ENCODE results near the gene UCK1. TPM values are rescaled to one million over a fixed set of nuclear protein-coding genes. Genes with fewer than 3 reads are reported as not detected.
A peak's percentile ranks its signal among the peaks of the same experiment; 100 is the strongest.

Gene UCK1
- total and polyA plus RNA-seq, 7 donors = 16.8 to 75.6 (median 37.8) TPM

DNA sequence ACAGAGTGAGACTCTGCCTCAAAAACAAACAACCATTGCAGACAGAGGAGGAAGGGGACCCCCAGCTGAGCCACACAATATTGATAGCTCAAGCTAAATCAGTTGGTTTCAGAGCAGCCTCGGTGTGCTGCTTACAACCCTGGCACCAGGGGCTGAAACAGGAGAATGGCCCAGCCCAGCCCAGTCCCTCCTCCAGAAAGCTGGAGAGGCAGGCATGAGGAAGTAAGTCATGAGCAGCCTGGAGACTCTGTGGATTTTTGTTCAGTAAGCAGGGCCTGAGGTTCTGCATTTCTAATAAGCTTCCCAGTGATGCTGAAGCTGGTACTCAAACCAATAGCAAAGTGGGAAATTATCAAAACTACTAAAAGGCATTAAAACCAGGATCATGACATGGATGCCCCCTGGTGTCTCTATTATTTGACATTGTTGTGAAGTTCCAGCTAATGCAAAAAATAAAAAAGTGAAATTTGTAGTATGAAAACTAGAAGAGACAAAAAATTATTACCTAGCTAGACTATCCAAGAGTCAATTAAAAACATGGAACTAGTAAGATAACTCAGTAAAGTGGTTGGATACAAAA, 28.4 kb upstream of the UCK1 start:
- WGBS, 3 donors = 44 to 71% (median 68%) methylated on average over 1 of the region's 1 CpG
- Histone ChIP-seq H3K4me3 (no peak overlapping the region), H3K4me1 (no peaks in the 10 kb centered on the region), H3K27me3 (ENCODE audit: insufficient read depth in 3 of 3, low read length in 2 of 3) (peaks cover 0 to 26% (median 8%) of the 10 kb centered on the region in 3 donors), H3K36me3 (ENCODE audit: insufficient read depth in 1 of 2, low read depth in 1 of 2) (no peaks in the 10 kb centered on the region), H3K9me3 (peaks cover 8% of the 10 kb centered on the region), H3K27ac (no peak overlapping the region)
- no peak for DNase-seq
- intact Hi-C loops (cut with DNase I) = no loop called here
- TF ChIP-seq, protein P1, sequence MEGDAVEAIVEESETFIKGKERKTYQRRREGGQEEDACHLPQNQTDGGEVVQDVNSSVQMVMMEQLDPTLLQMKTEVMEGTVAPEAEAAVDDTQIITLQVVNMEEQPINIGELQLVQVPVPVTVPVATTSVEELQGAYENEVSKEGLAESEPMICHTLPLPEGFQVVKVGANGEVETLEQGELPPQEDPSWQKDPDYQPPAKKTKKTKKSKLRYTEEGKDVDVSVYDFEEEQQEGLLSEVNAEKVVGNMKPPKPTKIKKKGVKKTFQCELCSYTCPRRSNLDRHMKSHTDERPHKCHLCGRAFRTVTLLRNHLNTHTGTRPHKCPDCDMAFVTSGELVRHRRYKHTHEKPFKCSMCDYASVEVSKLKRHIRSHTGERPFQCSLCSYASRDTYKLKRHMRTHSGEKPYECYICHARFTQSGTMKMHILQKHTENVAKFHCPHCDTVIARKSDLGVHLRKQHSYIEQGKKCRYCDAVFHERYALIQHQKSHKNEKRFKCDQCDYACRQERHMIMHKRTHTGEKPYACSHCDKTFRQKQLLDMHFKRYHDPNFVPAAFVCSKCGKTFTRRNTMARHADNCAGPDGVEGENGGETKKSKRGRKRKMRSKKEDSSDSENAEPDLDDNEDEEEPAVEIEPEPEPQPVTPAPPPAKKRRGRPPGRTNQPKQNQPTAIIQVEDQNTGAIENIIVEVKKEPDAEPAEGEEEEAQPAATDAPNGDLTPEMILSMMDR (IDR thresholded peaks at IDR 0.05) = no peak
- ATAC-seq = no peak

DNA sequence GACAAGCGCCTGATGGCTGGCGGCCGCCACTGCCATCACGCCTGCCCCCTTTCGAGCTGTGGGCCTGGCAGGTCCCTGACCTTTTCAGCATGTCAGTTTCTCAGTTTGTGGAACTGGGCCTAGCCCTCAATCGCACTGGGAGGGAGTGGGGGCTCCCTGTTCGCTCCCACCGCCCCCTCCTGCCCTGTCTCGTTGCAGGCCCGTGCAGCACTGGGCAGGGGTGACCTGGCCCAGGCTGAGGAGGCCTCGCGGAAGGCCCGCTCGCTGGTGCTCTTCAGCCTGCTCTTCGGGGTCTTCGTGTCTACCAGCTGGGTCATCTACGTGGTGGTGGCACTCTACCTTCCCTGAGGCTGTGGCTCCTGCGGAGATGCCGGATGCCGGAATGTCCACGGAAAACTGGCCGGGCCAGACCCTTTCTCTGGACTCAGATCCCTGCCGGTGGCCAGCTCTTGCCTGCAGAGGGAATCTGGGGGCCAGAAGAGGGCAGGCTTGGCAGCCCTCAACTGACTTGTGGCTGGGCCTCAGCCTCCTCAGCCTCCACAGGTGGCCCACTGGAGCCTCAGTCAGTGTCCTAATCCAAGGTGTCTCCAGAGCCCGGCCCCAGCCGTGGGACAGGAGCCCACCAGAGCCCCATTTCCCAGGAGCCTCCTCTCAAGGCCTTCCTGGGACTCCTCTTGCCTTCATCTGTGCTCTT, 26.9 kb upstream of the UCK1 start:
- TF ChIP-seq, protein P1 (IDR thresholded peaks at IDR 0.05) = no peak
- DNase-seq = no peak
- intact Hi-C loops (cut with DNase I) = no loop called here
- Histone ChIP-seq H3K9me3 (peaks cover 8% of the 10 kb centered on the region), H3K27me3 (ENCODE audit: insufficient read depth in 3 of 3, low read length in 2 of 3) (peaks cover 0 to 40% (median 10%) of the 10 kb centered on the region in 3 donors), H3K4me1 (no peaks in the 10 kb centered on the region), H3K4me3 (no peak overlapping the region), H3K36me3 (ENCODE audit: insufficient read depth in 1 of 2, low read depth in 1 of 2) (no peaks in the 10 kb centered on the region), H3K27ac (no peak overlapping the region)
- peak in 2 of 4 donors; percentile 9 to 26 for ATAC-seq
- 89 to 92% (median 91%) methylated on average over 23 to 25 of the region's 25 CpGs for WGBS, 3 donors

DNA sequence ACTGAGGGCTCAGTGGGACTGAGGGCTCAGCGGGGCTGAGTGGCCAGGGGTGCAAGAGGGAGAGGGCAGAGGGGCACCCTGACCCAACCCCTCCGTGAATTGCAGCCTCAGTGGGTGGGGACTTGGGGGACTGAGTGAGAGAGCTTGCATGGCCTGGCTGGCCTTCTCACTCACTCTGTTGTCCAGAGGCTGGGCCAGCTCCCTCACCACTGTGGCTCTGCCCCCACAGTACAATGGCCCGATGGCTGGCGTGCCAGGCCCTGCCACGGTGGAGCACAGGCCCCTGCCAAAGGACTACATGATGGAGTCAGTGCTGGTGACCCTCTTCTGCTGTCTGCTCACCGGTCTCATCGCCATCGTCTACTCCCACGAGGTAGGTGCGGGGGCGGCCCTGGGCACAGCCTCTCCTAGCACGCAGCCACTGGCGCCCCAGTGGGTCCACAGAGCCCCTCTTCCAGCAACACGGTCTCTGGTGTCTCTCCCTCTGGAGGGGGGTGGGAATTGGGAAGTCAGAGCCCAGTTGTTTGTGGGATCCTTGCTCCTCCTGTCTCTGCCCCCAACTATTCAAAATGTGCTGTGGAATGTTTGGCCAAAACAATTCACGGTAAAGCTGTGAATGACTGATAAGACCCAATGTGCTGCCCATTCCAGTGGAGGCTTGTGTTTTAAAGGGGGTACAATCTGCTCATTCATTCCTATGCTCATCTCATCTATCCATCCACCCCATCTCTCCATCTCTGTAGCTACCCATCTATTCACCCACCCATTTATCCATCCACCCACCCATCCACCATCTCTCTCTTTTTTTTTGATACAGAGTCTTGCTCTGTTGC, 25.0 kb upstream of the UCK1 start:
- peak in 1 of 4 donors; percentile 14 for ATAC-seq
- 75 to 79% (median 78%) methylated on average over 13 to 15 of the region's 15 CpGs for WGBS, 3 donors
- TF ChIP-seq, protein P1 (IDR thresholded peaks at IDR 0.05) = no peak
- Histone ChIP-seq H3K4me3 (no peak overlapping the region), H3K27ac (no peak overlapping the region), H3K27me3 (ENCODE audit: insufficient read depth in 3 of 3, low read length in 2 of 3) (peaks cover 0 to 54% (median 10%) of the 10 kb centered on the region in 3 donors), H3K9me3 (no peaks in the 10 kb centered on the region), H3K4me1 (no peaks in the 10 kb centered on the region), H3K36me3 (ENCODE audit: insufficient read depth in 1 of 2, low read depth in 1 of 2) (no peaks in the 10 kb centered on the region)
- no peak for DNase-seq
- intact Hi-C loops (cut with DNase I) = no loop called here

DNA sequence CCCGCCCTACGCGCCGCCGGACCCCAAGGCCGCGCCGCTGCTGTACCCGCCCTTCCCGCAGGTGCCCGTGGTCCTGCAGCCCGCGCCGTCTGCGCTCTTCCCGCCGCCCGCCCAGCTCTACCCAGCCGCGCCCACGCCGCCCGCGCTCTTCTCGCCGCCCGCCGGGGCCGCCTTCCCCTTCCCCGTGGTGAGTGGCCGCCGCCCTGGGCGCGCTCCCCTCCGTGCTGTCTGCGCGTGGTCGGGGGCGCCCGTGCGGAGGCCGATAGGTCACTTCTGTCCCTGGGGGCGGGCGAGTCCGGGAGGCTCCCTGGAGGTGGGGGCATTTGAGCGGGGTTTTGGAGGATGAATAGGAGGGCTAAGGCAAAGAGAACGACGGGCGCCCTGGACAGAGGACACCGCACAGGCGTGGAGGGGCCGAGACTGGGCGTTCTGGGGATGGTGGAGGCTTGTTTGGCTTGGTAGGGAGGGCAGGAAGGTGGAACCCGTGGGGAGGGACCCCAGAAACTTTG, 23.8 kb upstream of the UCK1 start:
- H3K36me3 ChIP-seq (ENCODE audit: insufficient read depth in 1 of 2, low read depth in 1 of 2) = no peaks in the 10 kb centered on the region
- no peaks in the 10 kb centered on the region for H3K9me3 ChIP-seq
- no peak overlapping the region for H3K4me3 ChIP-seq
- TF ChIP-seq, protein P1 (IDR thresholded peaks at IDR 0.05) = no peak
- 20 to 35% (median 34%) methylated on average over 22 to 54 of the region's 54 CpGs for WGBS, 3 donors
- no peak for ATAC-seq
- intact Hi-C loops (cut with DNase I) = no loop called here
- DNase-seq = no peak
- no peak overlapping the region for H3K27ac ChIP-seq
- no peaks in the 10 kb centered on the region for H3K4me1 ChIP-seq
- H3K27me3 ChIP-seq (ENCODE audit: insufficient read depth in 3 of 3, low read length in 2 of 3) = peaks cover 0 to 55% (median 13%) of the 10 kb centered on the region in 3 donors

Data from psoas muscle (tissue), 8 donors.